H1 (cell line): Measurements from ENCODE around the gene LRRC45. TPM values are rescaled to one million over a fixed set of nuclear protein-coding genes. Genes with fewer than 3 reads are reported as not detected.

Experiments
- CBX8 ChIP-seq: fragments of 300-800, 300-1000 bp; sonication (generic); IDR thresholded peaks from 2 replicates; pipeline ENCODE4 v1.7.1; 2016; ENCODE audit warnings: low read depth, low read length, borderline replicate concordance
- CREB1 ChIP-seq: IDR thresholded peaks from 2 replicates; pipeline ENCODE4 v1.6.1; 2012; ENCODE audit warnings: inconsistent platforms
- CTBP2 ChIP-seq: IDR thresholded peaks from 2 replicates; pipeline ENCODE4 v1.7.0; 2011; ENCODE audit warnings: borderline replicate concordance, mild to moderate bottlenecking, moderate library complexity, mixed read lengths, low read length; ENCODE audit not compliant: insufficient read depth, insufficient read length
- polyA plus RNA-seq, 7 experiments: library from polyadenylated mRNA; depleted of rRNA in 3 of 7; stranded (reverse) in 5 of 7; unstranded in 2 of 7; fragments of >200 nt in 5 of 7; fragments of 200-250 nt in 2 of 7; gene quantifications; 1 replicate in 5 of 7; 2 replicates in 1 of 7; 4 replicates in 1 of 7; pipeline versions ENCODE4 v1.2.1 to v1.2.3, GENCODE V29; 2011 to 2013; ENCODE audit warnings: missing spikeins in 2 of 7, mixed read lengths in 2 of 7
- total RNA-seq: library from RNA; stranded (reverse); fragmentation: NEBNext Ultra II Directional; extraction: Animal tissue kit (Norgen Biotek cat#: 25700); gene quantifications from 2 replicates; pipeline ENCODE4 v1.2.1, GENCODE V29; 2021

LRRC45 gene
- total and polyA plus RNA-seq, 2 of the 8 experiments (the other 6 are each of a cell fraction or from before 2014, with no cell fraction given): 11.5 to 29.0 TPM

- TF ChIP-seq CTBP2 (no peak), CREB1 (no peak), CBX8 (no peak)
These were observed 8.2 kb upstream of the LRRC45 start (continued) for GRCh38 chr17:82014971-82015310.
